Astrocyte (in vitro differentiated cells and primary cell): ENCODE data around the gene TP73.

Experiments used
- EZH2 ChIP-seq: IDR thresholded peaks from 2 replicates; pipeline ENCODE4 v1.6.1; 2012; ENCODE audit warnings: mild to moderate bottlenecking, low read length, inconsistent platforms; ENCODE audit not compliant: insufficient read depth
- TF ChIP-seq, protein P1 (sequence below): IDR thresholded peaks from 2 replicates; pipeline ENCODE4 v1.5.1; 2011; ENCODE audit warnings: low read depth, mild to moderate bottlenecking, inconsistent platforms, low read length, moderate library complexity; ENCODE audit not compliant: insufficient read depth

DNA sequence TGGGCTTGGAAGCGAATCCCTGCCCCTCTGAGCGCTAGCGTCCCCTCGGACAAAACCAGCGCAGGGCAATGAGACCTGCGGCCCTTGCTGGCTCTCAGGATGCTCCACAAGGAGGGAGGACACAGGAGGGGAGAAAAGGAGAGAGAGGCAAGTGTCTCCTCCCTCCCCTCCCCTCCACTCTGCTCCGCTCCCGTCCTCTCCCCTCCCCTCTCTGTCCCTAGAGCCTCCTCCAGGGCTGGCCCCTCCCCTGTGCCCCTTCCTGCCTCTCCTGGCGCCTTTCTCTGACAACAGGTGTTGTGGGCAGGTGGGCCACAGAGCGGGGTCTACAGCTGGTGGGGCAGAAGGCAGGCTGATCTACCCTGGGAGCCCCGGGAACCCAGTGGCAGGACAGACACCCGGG, 35.2 kb downstream of the TP73 start:
- TF ChIP-seq, protein P1, sequence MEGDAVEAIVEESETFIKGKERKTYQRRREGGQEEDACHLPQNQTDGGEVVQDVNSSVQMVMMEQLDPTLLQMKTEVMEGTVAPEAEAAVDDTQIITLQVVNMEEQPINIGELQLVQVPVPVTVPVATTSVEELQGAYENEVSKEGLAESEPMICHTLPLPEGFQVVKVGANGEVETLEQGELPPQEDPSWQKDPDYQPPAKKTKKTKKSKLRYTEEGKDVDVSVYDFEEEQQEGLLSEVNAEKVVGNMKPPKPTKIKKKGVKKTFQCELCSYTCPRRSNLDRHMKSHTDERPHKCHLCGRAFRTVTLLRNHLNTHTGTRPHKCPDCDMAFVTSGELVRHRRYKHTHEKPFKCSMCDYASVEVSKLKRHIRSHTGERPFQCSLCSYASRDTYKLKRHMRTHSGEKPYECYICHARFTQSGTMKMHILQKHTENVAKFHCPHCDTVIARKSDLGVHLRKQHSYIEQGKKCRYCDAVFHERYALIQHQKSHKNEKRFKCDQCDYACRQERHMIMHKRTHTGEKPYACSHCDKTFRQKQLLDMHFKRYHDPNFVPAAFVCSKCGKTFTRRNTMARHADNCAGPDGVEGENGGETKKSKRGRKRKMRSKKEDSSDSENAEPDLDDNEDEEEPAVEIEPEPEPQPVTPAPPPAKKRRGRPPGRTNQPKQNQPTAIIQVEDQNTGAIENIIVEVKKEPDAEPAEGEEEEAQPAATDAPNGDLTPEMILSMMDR: no peak
- no peak for TF ChIP-seq EZH2
